Measurements from ENCODE around the gene HFE. TPM values are rescaled to one million over a fixed set of nuclear protein-coding genes. Genes with fewer than 3 reads are reported as not detected.

Gene HFE
- total RNA-seq, 3 donors from 2014 or later, result 8.9 to 12.0 (median 11.1) TPM

- no peaks in the 10 kb centered on the region for H3K9me3 ChIP-seq
- H3K36me3 ChIP-seq (ENCODE audit: low read depth), result no peaks in the 10 kb centered on the region
- ATAC-seq (no peak), DNase-seq (no peak)
- no peak overlapping the region for H3K4me3 ChIP-seq
- intact Hi-C loops (cut with DNase I, micrococcal nuclease), result no loop called here
- TF ChIP-seq CTCF (IDR thresholded peaks at IDR 0.05), result no peak
- no peaks in the 10 kb centered on the region for H3K4me1 ChIP-seq (ENCODE audit: low read depth)
These were observed 49.1 kb downstream of the HFE start for GRCh38 chr6:26136321-26136720.

- Histone ChIP-seq H3K4me1 (ENCODE audit: low read depth) (no peaks in the 10 kb centered on the region), H3K4me3 (no peak overlapping the region), H3K36me3 (ENCODE audit: low read depth) (no peaks in the 10 kb centered on the region), H3K9me3 (no peaks in the 10 kb centered on the region)
- no peak for ATAC-seq
- no peak for DNase-seq
- intact Hi-C loops (cut with DNase I, micrococcal nuclease), result no loop called here
- TF ChIP-seq CTCF (IDR thresholded peaks at IDR 0.05), result no peak
These were observed 53.2 kb downstream of the HFE start for GRCh38 chr6:26140254-26140966.

- DNase-seq (no peak), ATAC-seq (no peak)
- Histone ChIP-seq H3K4me1 (ENCODE audit: low read depth) (no peaks in the 10 kb centered on the region), H3K9me3 (no peaks in the 10 kb centered on the region), H3K36me3 (ENCODE audit: low read depth) (no peaks in the 10 kb centered on the region), H3K4me3 (no peak overlapping the region)
- TF ChIP-seq CTCF (IDR thresholded peaks at IDR 0.05), result no peak
- intact Hi-C loops (cut with DNase I, micrococcal nuclease), result no loop called here
These were observed 53.7 kb downstream of the HFE start for GRCh38 chr6:26140967-26141294.

- intact Hi-C loops (cut with DNase I, micrococcal nuclease), result no loop called here
- ATAC-seq (no peak), DNase-seq (no peak)
- H3K9me3 ChIP-seq, result no peaks in the 10 kb centered on the region
- no peaks in the 10 kb centered on the region for H3K4me1 ChIP-seq (ENCODE audit: low read depth)
- no peaks in the 10 kb centered on the region for H3K36me3 ChIP-seq (ENCODE audit: low read depth)
- no peak for TF ChIP-seq CTCF (IDR thresholded peaks at IDR 0.05)
- H3K4me3 ChIP-seq, result no peak overlapping the region
These were observed 54.2 kb downstream of the HFE start for GRCh38 chr6:26141378-26141904.

- Histone ChIP-seq H3K4me1 (ENCODE audit: low read depth) (no peaks in the 10 kb centered on the region), H3K36me3 (ENCODE audit: low read depth) (no peaks in the 10 kb centered on the region), H3K9me3 (no peaks in the 10 kb centered on the region), H3K4me3 (no peak overlapping the region)
- no peak for TF ChIP-seq CTCF (IDR thresholded peaks at IDR 0.05)
- intact Hi-C loops (cut with DNase I, micrococcal nuclease), result no loop called here
- no peak for DNase-seq
- no peak for ATAC-seq
These were observed 54.8 kb downstream of the HFE start for GRCh38 chr6:26142026-26142425.

Other genes with a start within 250 kb of the HFE start
- not detected for gene SLC17A3, start 213.2 kb upstream of the HFE start, total RNA-seq
- not detected for gene SLC17A2, start 156.7 kb upstream of the HFE start, total RNA-seq
- 10 to 100 TPM; 11.4 to 15.8 (median 12.6) TPM for gene TRIM38, start 124.6 kb upstream of the HFE start, total RNA-seq